ENCODE data around the gene LRMDA.

GRCh38 chr10:75407713-75408508 is 23.5 kb upstream of the LRMDA start:
- no peak for TF ChIP-seq RFX5 (IDR thresholded peaks at IDR 0.05; ENCODE audit: low read depth, low read length)
- no peak for TF ChIP-seq JARID2 (CRISPR knock-in tag; IDR thresholded peaks at IDR 0.05; ENCODE audit: insufficient replicate concordance)
- no peak for TF ChIP-seq TCF12 (IDR thresholded peaks at IDR 0.05)
- no peak for TF ChIP-seq TCF12 (CRISPR knock-in tag; IDR thresholded peaks at IDR 0.05)
- no peak for TF ChIP-seq ZNF235 (CRISPR knock-in tag; IDR thresholded peaks at IDR 0.05; ENCODE audit: borderline replicate concordance)
- no peak for TF ChIP-seq REST (IDR thresholded peaks at IDR 0.05; ENCODE audit: borderline replicate concordance in 1 of 2, low read depth in 1 of 2, low read length in 2 of 2)
- TF ChIP-seq ZNF33B (CRISPR knock-in tag; IDR thresholded peaks at IDR 0.05): no peak
- no peak for TF ChIP-seq HNF1A (IDR thresholded peaks at IDR 0.05; ENCODE audit: low read depth)
- TF ChIP-seq HNF1A (CRISPR knock-in tag; IDR thresholded peaks at IDR 0.05; ENCODE audit: borderline replicate concordance): no peak
- no peak for TF ChIP-seq MAZ (IDR thresholded peaks at IDR 0.05; ENCODE audit: borderline replicate concordance, low read depth, low read length)
- no peak for TF ChIP-seq MAZ (CRISPR knock-in tag; IDR thresholded peaks at IDR 0.05; ENCODE audit: low read depth)
- TF ChIP-seq CTCF (CRISPR knock-in tag; IDR thresholded peaks at IDR 0.05): no peak
- no peak for TF ChIP-seq ZBTB21 (CRISPR knock-in tag; IDR thresholded peaks at IDR 0.05)
- no peak for TF ChIP-seq SUZ12 (IDR thresholded peaks at IDR 0.05; ENCODE audit: low read depth, low read length)
- no peak for TF ChIP-seq SMARCE1 (IDR thresholded peaks at IDR 0.05; ENCODE audit: borderline replicate concordance)
- TF ChIP-seq MAF1 (CRISPR knock-in tag; IDR thresholded peaks at IDR 0.05; ENCODE audit: borderline replicate concordance): no peak
- TF ChIP-seq RXRA (CRISPR knock-in tag; IDR thresholded peaks at IDR 0.05): no peak

Measured in HepG2 (cell line).